Choroid plexus epithelial cell (primary cell): ENCODE measurements around the gene COL9A3.
A peak's percentile ranks its signal among the peaks of the same experiment; 100 is the strongest.
"Not testable (repeated sequence)": the region's sequence is repeated elsewhere in the genome, so short reads cannot be mapped to it uniquely, and the experiment has no call there.

ENCODE experiments used
- DNase-seq: peaks from one replicate; pipeline ENCODE4 v3.0.0-alpha.2; 2010; ENCODE audit warnings: low read depth
- H3K4me3 ChIP-seq: 2 replicates; pipeline ENCODE4 v1.5.1; 2011; ENCODE audit warnings: low read depth, mild to moderate bottlenecking, control low read depth, low read length, moderate library complexity
- TF ChIP-seq, protein P1 (sequence below): conservative IDR thresholded peaks from 2 replicates; pipeline ENCODE4 v1.5.1; 2011; ENCODE audit warnings: low read depth, mild to moderate bottlenecking, control low read depth, inconsistent platforms, low read length, moderate library complexity

COL9A3 gene

DNA sequence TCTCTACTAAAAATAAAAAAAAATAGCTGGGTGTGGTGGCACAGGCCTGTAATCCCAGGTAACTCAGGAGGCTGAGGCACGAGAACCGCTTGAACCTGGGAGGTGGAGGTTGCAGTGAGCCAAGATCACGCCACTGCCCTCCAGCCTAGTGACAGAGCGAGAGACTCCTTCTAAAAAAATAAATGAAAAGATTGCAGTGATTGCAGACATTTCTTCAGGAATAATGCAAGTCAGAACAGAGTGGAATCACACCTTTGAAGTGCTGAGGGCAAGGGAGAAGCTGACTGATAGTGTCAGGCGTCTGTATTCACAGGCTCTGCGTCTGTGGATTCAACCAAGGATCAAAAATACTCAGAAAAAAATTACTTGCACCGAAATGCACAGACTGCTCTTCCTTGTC is 47.4 kb downstream of the COL9A3 start:
- TF ChIP-seq, protein P1, sequence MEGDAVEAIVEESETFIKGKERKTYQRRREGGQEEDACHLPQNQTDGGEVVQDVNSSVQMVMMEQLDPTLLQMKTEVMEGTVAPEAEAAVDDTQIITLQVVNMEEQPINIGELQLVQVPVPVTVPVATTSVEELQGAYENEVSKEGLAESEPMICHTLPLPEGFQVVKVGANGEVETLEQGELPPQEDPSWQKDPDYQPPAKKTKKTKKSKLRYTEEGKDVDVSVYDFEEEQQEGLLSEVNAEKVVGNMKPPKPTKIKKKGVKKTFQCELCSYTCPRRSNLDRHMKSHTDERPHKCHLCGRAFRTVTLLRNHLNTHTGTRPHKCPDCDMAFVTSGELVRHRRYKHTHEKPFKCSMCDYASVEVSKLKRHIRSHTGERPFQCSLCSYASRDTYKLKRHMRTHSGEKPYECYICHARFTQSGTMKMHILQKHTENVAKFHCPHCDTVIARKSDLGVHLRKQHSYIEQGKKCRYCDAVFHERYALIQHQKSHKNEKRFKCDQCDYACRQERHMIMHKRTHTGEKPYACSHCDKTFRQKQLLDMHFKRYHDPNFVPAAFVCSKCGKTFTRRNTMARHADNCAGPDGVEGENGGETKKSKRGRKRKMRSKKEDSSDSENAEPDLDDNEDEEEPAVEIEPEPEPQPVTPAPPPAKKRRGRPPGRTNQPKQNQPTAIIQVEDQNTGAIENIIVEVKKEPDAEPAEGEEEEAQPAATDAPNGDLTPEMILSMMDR, result no peak
- no peak for DNase-seq
- no peak overlapping the region for H3K4me3 ChIP-seq

DNA sequence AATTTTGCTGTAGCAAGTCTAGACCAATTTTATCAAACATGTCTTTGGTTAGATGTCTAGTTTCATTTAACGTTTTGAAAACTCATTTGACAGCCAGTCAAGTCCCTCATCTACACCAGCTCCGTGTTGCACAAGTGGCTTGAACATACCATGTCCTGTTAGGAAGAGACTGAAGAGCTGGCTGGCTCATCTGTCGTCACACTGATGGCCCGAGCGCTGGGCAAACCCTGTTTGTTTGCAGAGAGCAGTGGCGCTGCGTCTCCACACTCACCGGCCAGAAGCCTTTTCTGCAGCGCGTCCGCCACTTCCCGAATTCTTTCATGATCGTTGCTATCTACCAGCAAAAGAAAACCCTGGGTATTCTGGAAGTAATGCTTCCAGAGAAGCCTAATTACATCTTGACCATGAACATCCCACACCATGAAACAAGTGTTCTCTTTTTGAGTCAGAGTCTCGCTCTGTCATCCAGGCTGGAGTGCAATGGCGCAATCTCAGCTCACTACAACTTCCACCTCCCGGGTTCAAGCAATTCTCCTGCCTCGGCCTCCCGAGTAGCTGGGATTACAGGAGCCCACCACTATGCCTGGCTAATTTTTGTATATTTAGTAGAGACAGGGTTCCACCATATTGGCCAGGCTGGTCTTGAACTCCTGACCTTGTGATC is 55.5 kb downstream of the COL9A3 start:
- no peak for DNase-seq
- TF ChIP-seq, protein P1, result no peak
- H3K4me3 ChIP-seq, result no peak overlapping the region

DNA sequence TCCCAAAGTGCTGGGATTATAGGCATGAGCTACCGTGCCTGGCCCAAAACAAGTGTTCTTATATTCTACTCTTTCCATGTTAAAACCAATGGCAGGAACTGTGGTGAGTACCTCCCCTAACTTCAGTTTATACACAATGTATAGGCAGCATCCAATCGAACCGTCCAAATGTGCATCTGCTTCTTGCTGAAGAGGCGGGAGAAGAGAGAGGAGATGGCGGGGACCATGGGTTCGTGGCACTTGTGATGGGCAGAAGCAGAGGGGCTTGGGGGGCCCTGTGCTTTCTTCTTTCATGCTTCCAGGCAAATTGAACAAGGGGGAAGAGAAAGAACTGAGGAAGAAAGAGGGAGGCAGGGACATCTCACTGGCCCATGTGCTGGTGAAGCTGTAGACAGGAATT is 56.0 kb downstream of the COL9A3 start:
- no peak overlapping the region for H3K4me3 ChIP-seq
- DNase-seq, result no peak
- TF ChIP-seq, protein P1, result no peak

DNA sequence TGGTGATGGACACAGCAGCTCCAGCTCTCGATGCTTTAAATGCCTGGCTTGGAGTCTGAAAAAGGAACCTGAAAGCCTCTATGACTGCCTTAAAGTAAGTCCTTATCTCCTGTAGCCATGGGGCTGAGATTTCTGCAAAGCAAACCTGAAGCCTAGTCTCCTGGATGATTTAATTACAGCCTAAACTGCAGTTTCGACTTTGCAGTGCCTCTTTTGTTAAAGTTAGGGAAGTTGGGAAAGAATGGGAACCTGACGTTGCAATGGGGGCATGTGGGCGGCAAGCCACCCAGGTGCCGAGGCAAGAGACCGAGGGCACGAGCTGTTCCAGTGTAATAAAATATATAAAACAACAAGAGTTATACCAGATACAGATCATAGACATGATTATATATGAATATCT is 56.4 kb downstream of the COL9A3 start:
- no peak for DNase-seq
- TF ChIP-seq, protein P1, result no peak
- no peak overlapping the region for H3K4me3 ChIP-seq

DNA sequence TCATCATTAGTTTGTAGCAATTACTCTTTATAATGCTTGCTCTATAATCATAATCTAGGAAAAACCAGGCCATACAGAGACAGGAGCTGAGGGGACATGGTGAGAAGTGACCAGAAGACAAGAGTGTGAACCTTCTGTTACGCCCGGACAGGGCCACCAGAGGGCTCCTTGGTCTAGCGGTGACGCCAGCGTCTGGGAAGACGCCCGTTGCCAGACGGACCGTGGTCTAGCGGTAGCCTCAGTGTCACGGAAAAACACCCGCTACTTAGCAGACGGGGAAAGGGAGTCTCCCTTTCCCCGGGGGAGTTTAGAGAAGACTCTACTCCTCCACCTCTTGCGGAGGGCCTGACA is 56.8 kb downstream of the COL9A3 start:
- peak; percentile 62 for DNase-seq
- not testable (repeated sequence) for H3K4me3 ChIP-seq

DNA sequence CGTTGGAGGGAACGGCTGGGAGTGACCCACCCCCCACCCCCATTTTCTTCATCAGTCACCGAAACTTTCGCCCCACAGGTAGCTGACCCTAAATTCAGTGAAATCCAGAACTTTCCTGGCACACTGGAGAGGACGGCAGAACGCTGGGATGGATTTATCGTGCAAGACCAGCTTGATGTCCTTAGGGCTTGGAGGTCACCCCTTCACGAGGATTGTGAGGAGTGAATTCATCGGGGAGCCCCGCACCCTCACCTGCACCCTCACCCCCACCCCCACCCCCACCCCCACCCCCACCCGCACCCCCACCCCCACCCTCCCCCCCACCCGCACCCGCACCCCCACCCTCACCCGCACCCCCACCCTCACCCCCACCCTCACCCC is 58.1 kb downstream of the COL9A3 start:
- H3K4me3 ChIP-seq, result no peak overlapping the region

More for the DNA sequence above, 56.8 kb downstream of the COL9A3 start:
- TF ChIP-seq, protein P1, result peak; percentile 57

More for the DNA sequence above, 58.1 kb downstream of the COL9A3 start:
- DNase-seq, result no peak
- TF ChIP-seq, protein P1, result no peak
